Measurements from ENCODE around the gene PARD3.

GRCh38 chr10:34861293-34862021 lies 46.4 kb upstream of the PARD3 start:
- no peak for TF ChIP-seq CTCF (IDR thresholded peaks at IDR 0.05)
- no peak for TF ChIP-seq EZH2 (IDR thresholded peaks at IDR 0.05)
- TF ChIP-seq EZH2phosphoT487 (IDR thresholded peaks at IDR 0.05), result no peak

All from neural progenitor cell (in vitro differentiated cells).